MM.1S (cell line): ENCODE measurements around the gene PRDM5.

Experiments used
- DNase-seq: peaks from one replicate; pipeline ENCODE4 v3.0.0-alpha.2; 2015
- H2AFZ ChIP-seq: fragments of 300-600 bp; sonication (generic); 2 replicates; pipeline ENCODE4 v1.6.0; 2016; ENCODE audit warnings: antibody characterized with exemption, low read length
- H3F3A ChIP-seq: fragments of 300-600 bp; sonication (generic); 2 replicates; pipeline ENCODE4 v1.6.1; 2016; ENCODE audit warnings: mild to moderate bottlenecking, antibody characterized with exemption, low read length, moderate library complexity, mixed read lengths; ENCODE audit not compliant: insufficient read depth
- H3K27ac ChIP-seq: fragments of 300-600 bp; sonication (generic); 2 replicates; pipeline ENCODE4 v1.5.1; 2016; ENCODE audit warnings: mild to moderate bottlenecking, low read length
- H3K27me3 ChIP-seq: fragments of 300-600 bp; sonication (generic); replicated peaks from 2 replicates; pipeline ENCODE4 v1.6.0; 2016; ENCODE audit warnings: low read length; ENCODE audit not compliant: insufficient read depth
- H3K36me3 ChIP-seq: fragments of 300-600 bp; sonication (generic); replicated peaks from 2 replicates; pipeline ENCODE4 v1.6.1; 2016; ENCODE audit warnings: mild to moderate bottlenecking, low read length, mixed read lengths; ENCODE audit not compliant: insufficient read depth
- H3K4me1 ChIP-seq: fragments of 300-600 bp; sonication (generic); 2 replicates; pipeline ENCODE4 v1.6.1; 2016; ENCODE audit warnings: low read length, mixed read lengths
- H3K4me2 ChIP-seq: fragments of 300-600 bp; sonication (generic); 2 replicates; pipeline ENCODE4 v1.6.0; 2016; ENCODE audit warnings: low read depth, low read length
- H3K4me3 ChIP-seq: fragments of 300-600 bp; sonication (generic); 2 replicates; pipeline ENCODE4 v1.5.1; 2016; ENCODE audit warnings: low read length, mixed read lengths
- H3K79me2 ChIP-seq: fragments of 300-600 bp; sonication (generic); 2 replicates; pipeline ENCODE4 v1.6.1; 2016; ENCODE audit warnings: mixed run types, low read length, mixed read lengths
- H3K9ac ChIP-seq: fragments of 300-600 bp; sonication (generic); 2 replicates; pipeline ENCODE4 v1.6.1; 2016; ENCODE audit warnings: low read length, mixed read lengths
- H3K9me2 ChIP-seq: fragments of 300-600 bp; sonication (generic); replicated peaks from 2 replicates; pipeline ENCODE4 v1.6.1; 2016; ENCODE audit warnings: mild to moderate bottlenecking, low read length, mixed read lengths; ENCODE audit not compliant: insufficient read depth
- H3K9me3 ChIP-seq: fragments of 300-600 bp; sonication (generic); replicated peaks from 2 replicates; pipeline ENCODE4 v1.6.1; 2016; ENCODE audit warnings: mild to moderate bottlenecking, low read length, mixed read lengths; ENCODE audit not compliant: insufficient read depth
- H4K20me1 ChIP-seq: fragments of 300-600 bp; sonication (generic); 2 replicates; pipeline ENCODE4 v1.6.1; 2016; ENCODE audit warnings: mild to moderate bottlenecking, low read length, moderate library complexity, mixed read lengths; ENCODE audit not compliant: insufficient read depth
- CTCF ChIP-seq: fragments of 300-600 bp; sonication (generic); IDR thresholded peaks from 2 replicates; pipeline ENCODE4 v1.5.1; 2016; ENCODE audit warnings: antibody characterized with exemption, low read length, mixed read lengths
- EZH2 ChIP-seq: fragments of 300-600 bp; sonication (generic); optimal IDR thresholded peaks from 2 replicates; pipeline ENCODE3; 2017; ENCODE audit warnings: low read depth, mild to moderate bottlenecking, antibody characterized with exemption, low read length, mixed read lengths
- EZH2phosphoT487 ChIP-seq: fragments of 300-600 bp; sonication (generic); IDR thresholded peaks from 2 replicates; pipeline ENCODE4 v1.6.1; 2018; ENCODE audit warnings: antibody characterized with exemption, low read length

The PRDM5 gene

GRCh38 chr4:120699354-120699753 is 223.2 kb downstream of the PRDM5 start:
- DNase-seq, result no peak
- Histone ChIP-seq H3F3A (no peaks in the 10 kb centered on the region), H3K9me2 (no peaks in the 10 kb centered on the region), H3K4me1 (no peaks in the 10 kb centered on the region), H3K4me2 (no peak overlapping the region), H3K9ac (no peak overlapping the region), H3K79me2 (peaks cover 5% of the 10 kb centered on the region; the same call in 1 of the 2 replicates), H4K20me1 (no peaks in the 10 kb centered on the region; the same call in 1 of the 2 replicates), H3K4me3 (no peak overlapping the region), H3K27me3 (no peaks in the 10 kb centered on the region), H3K9me3 (no peaks in the 10 kb centered on the region), H3K27ac (no peak overlapping the region), H2AFZ (no peak overlapping the region), H3K36me3 (no peaks in the 10 kb centered on the region)
- TF ChIP-seq CTCF, result no peak
- no peak for TF ChIP-seq EZH2

DNA sequence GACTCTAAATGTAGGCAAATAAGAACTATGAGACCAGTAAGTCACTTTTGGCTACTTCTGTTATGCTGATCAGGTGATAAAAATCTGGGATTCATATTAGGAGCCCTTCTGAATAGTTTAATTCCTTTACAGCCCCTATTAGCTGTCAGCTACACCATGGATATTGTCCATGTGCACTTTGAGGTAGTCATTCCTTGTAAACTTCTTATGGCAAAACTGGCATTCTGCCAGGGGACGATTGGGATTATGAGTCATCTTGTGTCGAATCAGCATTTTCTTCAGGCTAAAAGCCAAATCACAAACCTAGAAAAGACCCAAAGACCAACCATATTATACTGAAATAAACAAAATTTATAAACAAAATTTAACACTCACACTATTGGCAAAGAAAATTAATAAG is 227.6 kb downstream of the PRDM5 start:
- no peaks in the 10 kb centered on the region; the same call in 1 of the 2 replicates for H4K20me1 ChIP-seq
- no peak overlapping the region for H2AFZ ChIP-seq
- no peak overlapping the region for H3K4me2 ChIP-seq
- no peak for DNase-seq
- H3K9me2 ChIP-seq, result no peaks in the 10 kb centered on the region
- H3K4me1 ChIP-seq, result no peaks in the 10 kb centered on the region
- no peak overlapping the region for H3K27ac ChIP-seq
- H3K9ac ChIP-seq, result no peak overlapping the region
- no peaks in the 10 kb centered on the region for H3K27me3 ChIP-seq
- no peaks in the 10 kb centered on the region for H3K9me3 ChIP-seq
- no peaks in the 10 kb centered on the region for H3F3A ChIP-seq
- H3K4me3 ChIP-seq, result no peak overlapping the region
- H3K79me2 ChIP-seq, result peaks cover 5% of the 10 kb centered on the region; the same call in 1 of the 2 replicates
- TF ChIP-seq CTCF (no peak), EZH2 (no peak), EZH2phosphoT487 (no peak)
- H3K36me3 ChIP-seq, result no peaks in the 10 kb centered on the region

- Histone ChIP-seq H3K27me3 (no peaks in the 10 kb centered on the region), H3K36me3 (no peaks in the 10 kb centered on the region), H3K4me3 (no peak overlapping the region), H3K9me3 (no peaks in the 10 kb centered on the region), H2AFZ (no peak overlapping the region), H3K27ac (no peak overlapping the region), H3K4me1 (no peaks in the 10 kb centered on the region), H3K4me2 (no peak overlapping the region), H3K9me2 (no peaks in the 10 kb centered on the region), H3K79me2 (no peaks in the 10 kb centered on the region), H3F3A (no peaks in the 10 kb centered on the region), H3K9ac (no peak overlapping the region), H4K20me1 (no peaks in the 10 kb centered on the region; the same call in 1 of the 2 replicates)
- DNase-seq, result no peak
- no peak for TF ChIP-seq EZH2phosphoT487
These were observed 228.7 kb downstream of the PRDM5 start for GRCh38 chr4:120693816-120694215.

DNA sequence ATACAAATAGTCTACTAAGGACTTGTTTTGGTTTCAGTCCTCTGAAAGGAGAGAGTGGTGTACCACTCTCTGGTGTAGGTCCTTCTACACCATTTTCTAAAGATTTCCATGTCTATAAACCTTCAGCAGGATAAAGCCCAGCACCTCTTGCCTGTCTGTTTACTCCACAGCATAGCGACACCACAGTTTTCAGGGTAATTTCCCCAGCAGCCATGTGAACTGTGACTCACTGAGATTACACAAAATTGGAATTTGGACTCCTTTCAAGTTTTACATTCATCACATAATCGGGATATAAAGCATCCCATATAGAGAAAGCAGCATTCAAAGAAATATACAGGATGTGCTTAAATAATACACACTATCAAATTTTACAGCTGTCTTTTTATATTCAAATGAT is 229.6 kb downstream of the PRDM5 start:
- Histone ChIP-seq H3K4me2 (no peak overlapping the region), H4K20me1 (no peaks in the 10 kb centered on the region; the same call in 1 of the 2 replicates), H3K9me3 (no peaks in the 10 kb centered on the region), H2AFZ (no peak overlapping the region), H3K4me3 (no peak overlapping the region), H3K36me3 (no peaks in the 10 kb centered on the region), H3K27ac (no peak overlapping the region), H3K9me2 (no peaks in the 10 kb centered on the region), H3K27me3 (no peaks in the 10 kb centered on the region), H3K4me1 (no peaks in the 10 kb centered on the region), H3K79me2 (no peaks in the 10 kb centered on the region), H3F3A (no peaks in the 10 kb centered on the region), H3K9ac (no peak overlapping the region)
- no peak for TF ChIP-seq EZH2
- TF ChIP-seq EZH2phosphoT487, result no peak
- no peak for TF ChIP-seq CTCF
- DNase-seq, result no peak
